ENCODE results near the gene FER.

GRCh38 chr5:108900668-108901067 is 153.0 kb downstream of the FER start:
- TF ChIP-seq, protein P1, sequence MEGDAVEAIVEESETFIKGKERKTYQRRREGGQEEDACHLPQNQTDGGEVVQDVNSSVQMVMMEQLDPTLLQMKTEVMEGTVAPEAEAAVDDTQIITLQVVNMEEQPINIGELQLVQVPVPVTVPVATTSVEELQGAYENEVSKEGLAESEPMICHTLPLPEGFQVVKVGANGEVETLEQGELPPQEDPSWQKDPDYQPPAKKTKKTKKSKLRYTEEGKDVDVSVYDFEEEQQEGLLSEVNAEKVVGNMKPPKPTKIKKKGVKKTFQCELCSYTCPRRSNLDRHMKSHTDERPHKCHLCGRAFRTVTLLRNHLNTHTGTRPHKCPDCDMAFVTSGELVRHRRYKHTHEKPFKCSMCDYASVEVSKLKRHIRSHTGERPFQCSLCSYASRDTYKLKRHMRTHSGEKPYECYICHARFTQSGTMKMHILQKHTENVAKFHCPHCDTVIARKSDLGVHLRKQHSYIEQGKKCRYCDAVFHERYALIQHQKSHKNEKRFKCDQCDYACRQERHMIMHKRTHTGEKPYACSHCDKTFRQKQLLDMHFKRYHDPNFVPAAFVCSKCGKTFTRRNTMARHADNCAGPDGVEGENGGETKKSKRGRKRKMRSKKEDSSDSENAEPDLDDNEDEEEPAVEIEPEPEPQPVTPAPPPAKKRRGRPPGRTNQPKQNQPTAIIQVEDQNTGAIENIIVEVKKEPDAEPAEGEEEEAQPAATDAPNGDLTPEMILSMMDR (IDR thresholded peaks at IDR 0.05; ENCODE audit: low read depth, low read length, poor library complexity, severe bottlenecking) = no peak
- TF ChIP-seq EZH2phosphoT487 (IDR thresholded peaks at IDR 0.05; ENCODE audit: borderline replicate concordance, low read length) = no peak
